ENCODE results near the gene LDB2. TPM values are rescaled to one million over a fixed set of nuclear protein-coding genes. Genes with fewer than 3 reads are reported as not detected.

Gene LDB2
- total RNA-seq, 2 donors from 2014 or later, result 3.2 to 7.9 TPM

DNA sequence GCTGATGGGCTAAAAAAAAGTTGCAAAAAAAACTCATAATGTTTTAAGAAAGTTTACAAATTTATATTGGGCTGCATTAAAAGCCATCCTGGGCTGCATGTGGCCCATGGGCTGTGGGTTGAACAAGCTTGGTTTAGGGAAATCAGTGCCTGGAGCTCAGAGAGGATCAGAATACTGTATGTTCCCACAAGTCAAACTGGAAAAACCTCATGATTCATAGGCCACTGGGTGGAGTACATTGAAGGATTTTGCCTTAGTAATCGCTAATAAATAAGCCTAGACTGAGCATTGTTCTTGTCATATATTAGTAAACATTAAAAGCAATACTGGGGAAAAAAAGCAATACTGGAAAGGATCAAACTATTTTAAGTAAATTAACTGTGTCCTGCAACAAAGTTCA is 425.9 kb downstream of the LDB2 start:
- Histone ChIP-seq H3K27me3 (no peaks in the 10 kb centered on the region), H3K27ac (no peak overlapping the region), H3K4me3 (no peak overlapping the region), H3K9ac (ENCODE audit: low read depth in 2 of 2, low read length in 2 of 2) (no peak overlapping the region), H3K36me3 (no peaks in the 10 kb centered on the region), H3K9me3 (no peaks in the 10 kb centered on the region), H3K4me1 (no peaks in the 10 kb centered on the region)
- DNase-seq, result no peak
- TF ChIP-seq, protein P1, sequence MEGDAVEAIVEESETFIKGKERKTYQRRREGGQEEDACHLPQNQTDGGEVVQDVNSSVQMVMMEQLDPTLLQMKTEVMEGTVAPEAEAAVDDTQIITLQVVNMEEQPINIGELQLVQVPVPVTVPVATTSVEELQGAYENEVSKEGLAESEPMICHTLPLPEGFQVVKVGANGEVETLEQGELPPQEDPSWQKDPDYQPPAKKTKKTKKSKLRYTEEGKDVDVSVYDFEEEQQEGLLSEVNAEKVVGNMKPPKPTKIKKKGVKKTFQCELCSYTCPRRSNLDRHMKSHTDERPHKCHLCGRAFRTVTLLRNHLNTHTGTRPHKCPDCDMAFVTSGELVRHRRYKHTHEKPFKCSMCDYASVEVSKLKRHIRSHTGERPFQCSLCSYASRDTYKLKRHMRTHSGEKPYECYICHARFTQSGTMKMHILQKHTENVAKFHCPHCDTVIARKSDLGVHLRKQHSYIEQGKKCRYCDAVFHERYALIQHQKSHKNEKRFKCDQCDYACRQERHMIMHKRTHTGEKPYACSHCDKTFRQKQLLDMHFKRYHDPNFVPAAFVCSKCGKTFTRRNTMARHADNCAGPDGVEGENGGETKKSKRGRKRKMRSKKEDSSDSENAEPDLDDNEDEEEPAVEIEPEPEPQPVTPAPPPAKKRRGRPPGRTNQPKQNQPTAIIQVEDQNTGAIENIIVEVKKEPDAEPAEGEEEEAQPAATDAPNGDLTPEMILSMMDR (IDR thresholded peaks at IDR 0.05), result no peak
- intact Hi-C loops (cut with DNase I), result no loop called here

DNA sequence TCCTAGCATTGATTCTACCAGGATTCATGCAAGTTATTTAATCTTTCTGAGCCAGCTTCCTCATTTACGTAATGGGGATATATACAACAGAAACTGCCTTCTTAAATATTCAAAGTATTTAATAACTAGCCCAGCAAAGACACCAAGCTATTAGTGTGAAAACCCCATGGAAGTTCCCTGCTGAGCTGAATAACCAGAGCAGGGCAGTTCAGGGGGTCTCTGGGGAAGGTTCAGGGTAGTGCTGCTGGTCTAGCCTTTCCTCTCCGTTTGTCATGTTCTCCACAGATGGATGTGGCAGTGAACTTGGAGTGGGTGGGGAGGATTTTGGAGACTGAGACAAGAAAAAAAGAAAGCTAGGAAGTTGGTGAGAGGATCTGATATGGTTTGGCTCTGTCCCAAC is 431.4 kb downstream of the LDB2 start:
- no peaks in the 10 kb centered on the region for H3K4me1 ChIP-seq
- no peaks in the 10 kb centered on the region for H3K36me3 ChIP-seq
- H3K27ac ChIP-seq, result no peak overlapping the region
- no peak overlapping the region for H3K4me3 ChIP-seq
- H3K9ac ChIP-seq (ENCODE audit: low read depth in 2 of 2, low read length in 2 of 2), result no peak overlapping the region
- intact Hi-C loops (cut with DNase I), result no loop called here
- H3K9me3 ChIP-seq, result no peaks in the 10 kb centered on the region
- DNase-seq, result no peak
- no peaks in the 10 kb centered on the region for H3K27me3 ChIP-seq
- TF ChIP-seq, protein P1 (IDR thresholded peaks at IDR 0.05), result no peak

DNA sequence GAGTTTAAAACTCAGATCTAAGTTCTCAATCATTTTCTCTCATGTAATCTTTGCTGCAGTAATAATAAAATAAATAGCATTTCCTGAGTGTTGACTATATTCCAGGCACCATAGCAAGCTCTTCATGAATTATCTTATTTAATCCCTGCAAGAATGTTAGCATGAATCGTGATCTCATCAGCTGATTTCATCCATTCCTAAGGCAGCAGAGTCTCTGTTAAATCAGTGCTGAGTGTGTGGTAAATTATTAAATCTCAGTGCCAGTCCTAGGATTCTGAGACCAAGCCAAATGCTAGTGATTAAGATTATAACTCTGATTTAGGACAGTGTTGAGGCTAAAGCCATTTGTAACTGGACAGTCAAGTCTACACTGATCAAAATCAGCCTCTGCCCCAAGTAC is 431.9 kb downstream of the LDB2 start:
- Histone ChIP-seq H3K9me3 (no peaks in the 10 kb centered on the region), H3K36me3 (no peaks in the 10 kb centered on the region), H3K4me1 (no peaks in the 10 kb centered on the region), H3K27ac (no peak overlapping the region), H3K9ac (ENCODE audit: low read depth in 2 of 2, low read length in 2 of 2) (no peak overlapping the region), H3K27me3 (no peaks in the 10 kb centered on the region), H3K4me3 (no peak overlapping the region)
- intact Hi-C loops (cut with DNase I), result no loop called here
- TF ChIP-seq, protein P1 (IDR thresholded peaks at IDR 0.05), result no peak
- no peak for DNase-seq

DNA sequence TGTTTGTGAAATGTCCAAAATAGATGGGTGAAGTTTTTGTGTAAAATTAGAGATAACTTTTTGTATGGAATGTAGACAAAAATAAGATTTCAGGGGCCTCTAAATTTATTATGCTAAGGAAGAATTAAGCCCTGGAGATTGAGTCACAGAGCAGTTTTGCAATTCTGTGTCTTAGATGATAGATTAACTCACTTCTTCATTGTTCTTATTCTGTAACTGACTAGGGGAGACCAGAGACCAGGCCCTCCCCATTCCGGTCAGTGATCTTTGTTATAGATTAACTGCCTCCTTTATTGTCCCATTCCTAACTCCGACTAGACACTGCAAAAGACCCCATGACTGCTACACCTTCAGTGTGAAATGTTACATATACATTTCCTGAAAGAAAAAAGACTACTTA is 433.8 kb downstream of the LDB2 start:
- intact Hi-C loops (cut with DNase I), result no loop called here
- Histone ChIP-seq H3K36me3 (no peaks in the 10 kb centered on the region), H3K9ac (ENCODE audit: low read depth in 2 of 2, low read length in 2 of 2) (no peak overlapping the region)

DNA sequence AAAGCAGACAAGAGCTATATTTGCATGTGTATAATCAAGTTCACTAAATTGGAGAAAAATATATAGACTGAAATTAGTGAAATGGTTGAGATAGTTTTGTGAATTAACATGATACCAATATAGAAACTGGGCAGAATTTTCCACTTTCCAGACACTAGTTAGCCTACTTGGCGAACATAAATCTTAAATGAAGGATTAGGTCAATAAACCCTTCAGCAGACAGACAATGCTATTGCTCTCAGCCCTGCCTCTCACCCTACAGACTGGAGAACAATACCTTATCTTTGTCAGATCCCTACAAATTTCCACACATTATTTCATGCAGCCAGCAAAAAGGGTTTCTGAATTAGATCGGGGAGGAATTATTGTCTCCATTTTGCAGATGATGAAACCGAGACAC is 435.8 kb downstream of the LDB2 start:
- intact Hi-C loops (cut with DNase I), result no loop called here
- no peaks in the 10 kb centered on the region for H3K27me3 ChIP-seq

More for the DNA sequence above, 433.8 kb downstream of the LDB2 start:
- TF ChIP-seq, protein P1 (IDR thresholded peaks at IDR 0.05), result no peak
- DNase-seq, result no peak
- Histone ChIP-seq H3K4me1 (no peaks in the 10 kb centered on the region), H3K27me3 (no peaks in the 10 kb centered on the region), H3K9me3 (no peaks in the 10 kb centered on the region), H3K4me3 (no peak overlapping the region), H3K27ac (no peak overlapping the region)

More for the DNA sequence above, 435.8 kb downstream of the LDB2 start:
- TF ChIP-seq, protein P1 (IDR thresholded peaks at IDR 0.05), result no peak
- Histone ChIP-seq H3K27ac (no peak overlapping the region), H3K9me3 (no peaks in the 10 kb centered on the region), H3K4me3 (no peak overlapping the region), H3K4me1 (no peaks in the 10 kb centered on the region), H3K36me3 (no peaks in the 10 kb centered on the region), H3K9ac (ENCODE audit: low read depth in 2 of 2, low read length in 2 of 2) (no peak overlapping the region)
- no peak for DNase-seq

Measured in colonic mucosa (tissue), 4 donors.